ENCODE measurements around the gene ZFAND2A. TPM values are rescaled to one million over a fixed set of nuclear protein-coding genes. Genes with fewer than 3 reads are reported as not detected.

Gene ZFAND2A
- total and polyA plus RNA-seq, 5 experiments from 2014 or later, result 33.5 to 59.9 (median 47.9) TPM

DNA sequence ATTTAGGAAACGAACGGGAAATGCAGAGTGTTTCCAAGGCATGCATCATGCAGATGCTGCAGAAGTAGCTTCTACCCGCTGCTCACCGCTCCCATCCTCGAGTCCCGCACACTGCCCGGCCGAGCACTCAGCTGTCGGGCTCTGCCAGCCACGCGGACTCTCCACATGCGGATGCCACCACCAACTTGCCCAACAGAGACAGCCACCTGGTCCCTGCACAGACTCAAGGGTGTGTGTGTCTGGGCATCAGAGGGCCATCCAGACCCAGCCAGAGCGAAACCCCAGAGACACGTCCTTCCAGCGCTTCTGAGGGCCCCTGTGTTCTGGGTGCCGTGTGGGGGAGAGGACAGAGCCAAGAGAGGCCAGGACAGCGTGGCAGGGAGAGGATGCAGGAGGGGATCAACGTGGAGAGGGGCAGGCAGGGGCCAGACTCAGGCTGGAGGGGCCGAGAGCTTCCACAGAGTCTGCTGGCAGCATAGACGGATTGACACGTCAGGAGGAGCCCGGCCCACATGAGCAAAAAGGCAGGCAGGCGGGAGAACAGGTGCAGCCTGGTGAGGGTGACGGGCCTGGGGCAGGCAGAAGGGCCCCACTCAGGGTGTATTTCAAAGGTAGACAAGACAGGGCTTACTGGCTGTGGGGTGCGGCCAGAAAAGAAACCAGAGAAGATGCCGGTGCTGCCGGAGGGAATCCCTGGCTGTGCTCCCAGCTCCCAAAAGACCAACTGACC lies 53.8 kb downstream of the ZFAND2A start:
- ATAC-seq, result no peak
- peak overlapping the region in 4 of 10 donors; percentile 33 to 60 (median 46) for H3K27ac Mint-ChIP-seq

DNA sequence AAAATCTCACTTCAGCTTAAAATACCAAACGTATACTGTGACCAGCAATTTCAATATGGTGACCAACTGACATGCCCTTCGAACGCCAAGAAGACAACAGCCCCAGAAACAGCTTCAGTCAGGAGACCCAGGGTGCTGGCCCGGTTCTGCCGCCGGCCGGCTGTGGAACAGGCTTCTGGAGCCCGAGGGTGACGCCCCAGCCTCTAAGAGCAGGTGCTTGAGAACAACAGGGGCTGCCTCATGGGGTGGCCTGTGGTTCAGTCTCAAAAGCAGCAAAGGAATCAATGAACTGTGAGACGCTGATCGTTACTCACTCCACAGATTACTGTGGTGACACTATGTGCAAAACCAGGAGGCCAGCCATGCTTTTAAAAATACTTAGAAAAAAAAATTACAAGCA lies 54.8 kb downstream of the ZFAND2A start:
- no peak overlapping the region for H3K4me3 Mint-ChIP-seq
- POLR2A ChIA-PET, result interaction anchor here (0.8 kb wide), 2 partner anchors 14 to 112 kb away, joined by 3 read pairs; no protein-coding TSS in a partner anchor
- H3K27ac Mint-ChIP-seq, result peak overlapping the region in 6 of 10 donors; percentile 0 to 78 (median 45)
- DNase-seq, result no peak
- ATAC-seq, result no peak
- H3K27me3 Mint-ChIP-seq, result no peaks in the 10 kb centered on the region
- no peaks in the 10 kb centered on the region for H3K9me3 Mint-ChIP-seq
- H3K36me3 Mint-ChIP-seq, result no peaks in the 10 kb centered on the region
- peaks cover 11 to 28% (median 19%) of the 10 kb centered on the region in 4 donors for H3K4me1 Mint-ChIP-seq

More for the DNA sequence above, 53.8 kb downstream of the ZFAND2A start:
- DNase-seq, result no peak
- H3K4me1 Mint-ChIP-seq, result peaks cover 11 to 28% (median 19%) of the 10 kb centered on the region in 4 donors
- H3K27me3 Mint-ChIP-seq, result no peaks in the 10 kb centered on the region
- no peak overlapping the region for H3K4me3 Mint-ChIP-seq
- POLR2A ChIA-PET, result no interaction called here
- no peaks in the 10 kb centered on the region for H3K36me3 Mint-ChIP-seq
- H3K9me3 Mint-ChIP-seq, result no peaks in the 10 kb centered on the region

DNA sequence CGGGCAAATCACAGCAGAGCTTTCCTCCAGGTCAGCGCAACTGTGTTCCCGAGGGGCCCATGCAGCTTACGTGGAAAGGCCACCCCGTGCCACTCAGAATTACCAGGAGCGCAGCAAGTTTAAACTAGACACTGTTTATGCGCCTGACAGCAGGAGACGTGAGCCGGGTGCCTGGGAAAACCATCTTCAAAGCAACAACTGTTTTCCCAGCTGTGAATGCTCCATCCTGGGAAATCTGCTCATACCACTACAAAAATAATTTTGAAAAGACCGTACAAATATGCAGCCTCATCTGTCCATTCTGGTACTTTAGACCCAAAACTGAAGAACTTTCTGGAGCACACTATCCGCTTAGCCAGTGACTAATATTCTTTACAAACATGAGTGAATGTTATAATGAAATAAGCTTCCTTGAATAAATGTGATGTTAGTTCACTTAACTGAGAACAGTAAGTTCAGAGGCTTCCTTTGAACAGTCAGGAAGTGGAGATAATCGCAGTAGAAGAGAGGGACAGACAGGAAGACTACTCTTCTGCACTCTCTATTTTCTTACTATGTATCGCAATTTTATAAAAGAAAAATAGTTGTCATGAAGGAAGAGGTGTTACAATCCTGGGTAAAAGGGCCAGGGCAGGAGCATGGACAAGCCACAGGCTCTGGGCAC lies 55.3 kb downstream of the ZFAND2A start:
- no peaks in the 10 kb centered on the region for H3K9me3 Mint-ChIP-seq
- no peaks in the 10 kb centered on the region for H3K36me3 Mint-ChIP-seq
- no peaks in the 10 kb centered on the region for H3K27me3 Mint-ChIP-seq
- DNase-seq, result peak in 1 of 10 donors; percentile 11
- ATAC-seq, result peak in 1 of 2 donors; percentile 35
- peaks cover 11 to 28% (median 19%) of the 10 kb centered on the region in 4 donors for H3K4me1 Mint-ChIP-seq
- H3K4me3 Mint-ChIP-seq, result no peak overlapping the region
- POLR2A ChIA-PET, result interaction anchor here (0.8 kb wide), 2 partner anchors 15 to 111 kb away, joined by 3 read pairs; no protein-coding TSS in a partner anchor
- H3K27ac Mint-ChIP-seq, result peak overlapping the region in 7 of 10 donors; percentile 0 to 78 (median 35)

DNA sequence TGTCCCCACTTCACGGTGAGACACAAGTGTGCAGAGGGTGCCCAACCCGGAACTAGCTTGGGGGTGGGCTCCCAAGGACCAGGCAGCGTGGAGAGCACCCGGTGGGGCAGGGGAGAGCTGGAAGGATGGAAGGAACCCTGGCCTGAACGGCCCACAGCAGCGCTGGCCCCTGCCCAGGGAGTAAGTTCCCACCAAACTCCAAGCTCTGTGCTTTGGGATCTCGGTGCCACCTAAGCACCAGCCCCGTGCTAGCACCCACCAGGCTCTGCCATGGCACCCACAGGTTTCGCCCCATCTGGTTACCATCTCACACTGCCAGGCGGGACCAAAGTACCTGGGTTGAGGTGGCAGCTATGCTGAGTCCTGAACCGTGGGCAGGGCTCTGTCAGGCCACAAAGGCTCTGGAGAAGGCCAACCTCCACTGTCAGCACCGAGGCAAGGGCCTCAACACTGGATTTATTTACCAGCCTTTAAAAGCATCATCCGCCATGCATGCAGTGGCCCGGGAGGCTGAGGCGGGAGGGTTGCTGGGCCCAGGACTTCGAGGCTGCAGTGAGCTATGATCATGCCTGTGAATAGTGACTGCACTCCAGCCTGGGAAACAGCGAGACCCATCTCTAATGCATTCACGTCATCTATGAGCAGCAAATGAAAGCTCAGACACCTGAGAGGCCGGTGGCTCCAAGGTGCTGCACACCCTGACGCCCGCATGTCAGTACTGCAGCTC lies 56.0 kb downstream of the ZFAND2A start:
- Mint-ChIP-seq H3K4me1 (peaks cover 11 to 28% (median 19%) of the 10 kb centered on the region in 4 donors), H3K27me3 (no peaks in the 10 kb centered on the region), H3K9me3 (no peaks in the 10 kb centered on the region), H3K4me3 (peak overlapping the region in 1 of 10 donors; percentile 73), H3K27ac (peak overlapping the region in 1 of 10 donors; percentile 60), H3K36me3 (no peaks in the 10 kb centered on the region)
- POLR2A ChIA-PET, result interaction anchor here (0.8 kb wide), 2 partner anchors 15 to 110 kb away, joined by 3 read pairs; no protein-coding TSS in a partner anchor
- no peak for ATAC-seq
- DNase-seq, result no peak

DNA sequence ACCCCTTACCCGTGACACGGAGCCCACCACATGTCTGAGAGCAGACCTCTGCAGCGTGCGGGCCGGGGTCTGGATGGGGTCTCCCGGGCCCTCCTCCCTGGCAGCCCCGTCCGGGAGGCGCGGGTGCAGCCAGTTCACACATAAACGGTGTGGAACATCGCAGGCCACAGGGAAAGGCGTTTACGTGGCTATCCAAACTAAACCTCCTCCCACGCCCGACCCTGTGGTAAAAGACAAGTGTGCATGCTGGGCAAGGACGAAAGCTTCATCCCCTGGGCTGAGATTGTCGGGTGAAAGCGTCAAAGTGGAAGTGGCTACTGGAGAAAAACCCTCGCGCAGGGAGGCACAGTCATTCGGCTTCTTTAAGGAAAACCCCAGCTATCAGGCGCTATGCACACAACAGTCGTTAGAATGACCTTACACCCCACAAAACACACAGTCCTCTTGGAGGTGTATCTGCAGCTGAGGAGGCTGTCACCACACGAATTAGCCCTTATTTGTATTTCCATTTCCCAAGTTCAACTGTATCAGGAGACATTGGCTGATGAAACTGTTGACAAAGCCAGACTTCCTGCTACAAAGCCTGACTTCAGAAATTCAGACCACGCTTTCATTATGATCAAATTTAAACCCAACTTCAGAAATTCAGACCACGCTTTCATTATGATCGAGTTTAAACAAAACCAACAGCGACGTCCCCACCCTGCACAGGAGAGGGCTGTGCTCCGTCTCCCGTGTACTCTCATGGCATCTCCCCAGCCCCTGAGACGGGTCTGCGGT lies 56.8 kb downstream of the ZFAND2A start:
- H3K4me1 Mint-ChIP-seq, result peaks cover 11 to 28% (median 19%) of the 10 kb centered on the region in 4 donors
- H3K27ac Mint-ChIP-seq, result peak overlapping the region in 2 of 10 donors; percentile 21 to 60
- no peak for ATAC-seq
- DNase-seq, result no peak
- H3K36me3 Mint-ChIP-seq, result peaks cover under 1 to 1% (median 1%) of the 10 kb centered on the region in 3 donors
- peak overlapping the region in 2 of 10 donors; percentile 42 to 73 for H3K4me3 Mint-ChIP-seq
- H3K27me3 Mint-ChIP-seq, result no peaks in the 10 kb centered on the region
- peaks cover 0 to 1% (median 0%) of the 10 kb centered on the region in 9 donors for H3K9me3 Mint-ChIP-seq
- POLR2A ChIA-PET, result no interaction called here

Other genes starting within 250 kb of the ZFAND2A start
- gene ADAP1, start 205.5 kb downstream of the ZFAND2A start, total RNA-seq, result 10 to 100 TPM; 12.4 to 14.5 TPM
- 10 to 100 TPM in 1 of 3 donors, 1 to 10 TPM in 2; 7.6 to 18.4 (median 8.2) TPM for gene ADAP1, start 205.5 kb downstream of the ZFAND2A start, polyA plus RNA-seq
- gene COX19, start 184.6 kb downstream of the ZFAND2A start, total RNA-seq, result 10 to 100 TPM; 46.9 to 49.0 TPM
- 10 to 100 TPM; 19.3 to 21.5 (median 20.2) TPM for gene COX19, start 184.6 kb downstream of the ZFAND2A start, polyA plus RNA-seq
- gene CYP2W1, start 177.0 kb downstream of the ZFAND2A start, total RNA-seq, result not detected
- not detected for gene CYP2W1, start 177.0 kb downstream of the ZFAND2A start, polyA plus RNA-seq
- 1 to 10 TPM; 7.0 to 9.5 TPM for gene GPR146, start 115.7 kb downstream of the ZFAND2A start, total RNA-seq
- 1 to 10 TPM; 1.4 to 3.8 (median 2.5) TPM for gene GPR146, start 115.7 kb downstream of the ZFAND2A start, polyA plus RNA-seq
- gene GPER1, start 72.1 kb downstream of the ZFAND2A start, total RNA-seq, result under 1 TPM in 1 of 2 experiments, not detected in 1; 0.25 TPM
- under 1 TPM in 1 of 3 donors, not detected in 2; 0.11 TPM for gene GPER1, start 72.1 kb downstream of the ZFAND2A start, polyA plus RNA-seq
- gene UNCX, start 72.7 kb upstream of the ZFAND2A start, total RNA-seq, result not detected
- gene UNCX, start 72.7 kb upstream of the ZFAND2A start, polyA plus RNA-seq, result not detected